Measurements from ENCODE around the gene PKD1L1. TPM values are rescaled to one million over a fixed set of nuclear protein-coding genes. Genes with fewer than 3 reads are reported as not detected.

Gene PKD1L1
- polyA plus RNA-seq, 2 of the 4 experiments (the other 2 are of a cell fraction), result 0.21 TPM

- TF ChIP-seq ZSCAN20 (CRISPR knock-in tag; IDR thresholded peaks at IDR 0.05) (no peak), MAFK (IDR thresholded peaks at IDR 0.05; ENCODE audit: partially characterized antibody) (peak; percentile 91), NPAS2 (CRISPR knock-in tag; IDR thresholded peaks at IDR 0.05; ENCODE audit: borderline replicate concordance) (no peak)
- Histone ChIP-seq H3K27ac (no peak overlapping the region), H3K4me1 (no peaks in the 10 kb centered on the region), H3K4me3 (no peak overlapping the region), H3K9me3 (no peaks in the 10 kb centered on the region), H3K4me2 (no peak overlapping the region)
- 84% methylated on average over 18 of the region's 18 CpGs for WGBS (ENCODE audit: missing lambda C conversion rate)
- ChIA-PET CTCF (interaction anchor here (1.2 kb wide), 1 partner anchor 11 kb away, joined by 5 read pairs; no protein-coding TSS in a partner anchor), POLR2A (no interaction called here)
- DNase-seq (ENCODE audit: low read depth in 1 of 2, low spot score in 1 of 2) (no peak), ATAC-seq (no peak), FAIRE-seq (no peak)
These were observed 59.6 kb downstream of the PKD1L1 start for GRCh38 chr7:47888371-47889265.

- WGBS (ENCODE audit: missing lambda C conversion rate), result 74% methylated on average over 7 of the region's 7 CpGs
- POLR2A ChIA-PET, result no interaction called here
These were observed 61.1 kb downstream of the PKD1L1 start for GRCh38 chr7:47887016-47887640.

GRCh38 chr7:47885987-47886811, 62.1 kb downstream of the PKD1L1 start:
- ATAC-seq, result no peak
- Histone ChIP-seq H3K27ac (no peak overlapping the region), H3K4me1 (no peaks in the 10 kb centered on the region), H3K4me2 (no peak overlapping the region), H3K4me3 (no peak overlapping the region), H3K9me3 (no peaks in the 10 kb centered on the region)
- 69% methylated on average over 12 of the region's 12 CpGs for WGBS (ENCODE audit: missing lambda C conversion rate)
- no peak for TF ChIP-seq JUN (IDR thresholded peaks at IDR 0.05)
- no peak for TF ChIP-seq E2F6 (IDR thresholded peaks at IDR 0.05; ENCODE audit: borderline replicate concordance, low read depth)
- TF ChIP-seq CBX2 (IDR thresholded peaks at IDR 0.05; ENCODE audit: borderline replicate concordance, low read depth), result no peak
- no peak for TF ChIP-seq ZC3H11A (IDR thresholded peaks at IDR 0.05)
- no peak for TF ChIP-seq RFX5 (IDR thresholded peaks at IDR 0.05)
- no peak for TF ChIP-seq CBX8 (IDR thresholded peaks at IDR 0.05)
- ChIA-PET CTCF (no interaction called here), POLR2A (no interaction called here)
- FAIRE-seq, result no peak
- no peak for DNase-seq (ENCODE audit: low read depth in 1 of 2, low spot score in 1 of 2)

More at GRCh38 chr7:47887016-47887640, 61.1 kb downstream of the PKD1L1 start:
- Histone ChIP-seq H3K9me3 (no peaks in the 10 kb centered on the region), H3K4me2 (no peak overlapping the region), H3K4me3 (no peak overlapping the region), H3K27ac (no peak overlapping the region), H3K4me1 (no peaks in the 10 kb centered on the region)
- no peak for ATAC-seq
- DNase-seq (ENCODE audit: low read depth in 1 of 2, low spot score in 1 of 2), result no peak
- TF ChIP-seq BCL3 (IDR thresholded peaks at IDR 0.05) (no peak), PHF8 (IDR thresholded peaks at IDR 0.05; ENCODE audit: borderline replicate concordance, low read depth) (no peak), POLR2A (IDR thresholded peaks at IDR 0.05; ENCODE audit: low read length) (no peak), NPAS2 (CRISPR knock-in tag; IDR thresholded peaks at IDR 0.05; ENCODE audit: borderline replicate concordance) (no peak), RFX5 (IDR thresholded peaks at IDR 0.05) (no peak), RCOR1 (IDR thresholded peaks at IDR 0.05; ENCODE audit: low read depth, low read length) (no peak), HOXB5 (CRISPR knock-in tag; IDR thresholded peaks at IDR 0.05) (no peak), ELK1 (IDR thresholded peaks at IDR 0.05; ENCODE audit: low read depth, low read length) (no peak), ZSCAN20 (CRISPR knock-in tag; IDR thresholded peaks at IDR 0.05) (no peak), ZFP36 (IDR thresholded peaks at IDR 0.05; ENCODE audit: borderline replicate concordance, partially characterized antibody) (no peak), ZC3H11A (IDR thresholded peaks at IDR 0.05) (no peak), SREBF2 (IDR thresholded peaks at IDR 0.05) (no peak)
- no peak for FAIRE-seq
- CTCF ChIA-PET, result no interaction called here
